Skin of body (tissue), 2 donors: ENCODE results near the gene WNT9A. TPM values are rescaled to one million over a fixed set of nuclear protein-coding genes. Genes with fewer than 3 reads are reported as not detected.

Source experiments
- DNase-seq: peaks from one replicate; lab custom pipeline; 2025; lab: John Stamatoyannopoulos, UW
- total RNA-seq: library from RNA; depleted of rRNA; stranded (reverse); fragments of >200 nt; gene quantifications from one replicate; pipeline ENCODE4 v1.2.3, GENCODE V29; 2014

Gene WNT9A
- total RNA-seq, 1 donor from 2014 or later = 1.5 TPM

GRCh38 chr1:227924833-227925574 is 22.7 kb downstream of the WNT9A start:
- no peak for DNase-seq

GRCh38 chr1:227924168-227924832 is 23.4 kb downstream of the WNT9A start:
- no peak for DNase-seq

- DNase-seq = no peak
These were observed 24.2 kb downstream of the WNT9A start for GRCh38 chr1:227923353-227924167.

GRCh38 chr1:227922501-227923352 is 25.0 kb downstream of the WNT9A start:
- DNase-seq = no peak

- no peak for DNase-seq
These were observed 26.1 kb downstream of the WNT9A start for GRCh38 chr1:227921461-227922185.

GRCh38 chr1:227920896-227921295 is 26.8 kb downstream of the WNT9A start:
- no peak for DNase-seq

GRCh38 chr1:227920426-227920825 is 27.3 kb downstream of the WNT9A start:
- no peak for DNase-seq

- DNase-seq = peak; percentile 6
These were observed 27.8 kb downstream of the WNT9A start for GRCh38 chr1:227919906-227920305.

GRCh38 chr1:227918736-227919135 is 29.0 kb downstream of the WNT9A start:
- no peak for DNase-seq

- DNase-seq = no peak
These were observed 29.5 kb downstream of the WNT9A start for GRCh38 chr1:227918083-227918700.

- DNase-seq = no peak
These were observed 30.4 kb downstream of the WNT9A start for GRCh38 chr1:227917081-227917950.

- no peak for DNase-seq
These were observed 31.1 kb downstream of the WNT9A start for GRCh38 chr1:227916655-227917054.

- DNase-seq = no peak
These were observed 31.9 kb downstream of the WNT9A start for GRCh38 chr1:227915564-227916553.

- DNase-seq = no peak
These were observed 32.8 kb downstream of the WNT9A start for GRCh38 chr1:227914801-227915563.

GRCh38 chr1:227913764-227914721 is 33.7 kb downstream of the WNT9A start:
- no peak for DNase-seq

- no peak for DNase-seq
These were observed 34.4 kb downstream of the WNT9A start for GRCh38 chr1:227913396-227913763.
